ENCODE results near the gene EBNA1BP2. TPM values are rescaled to one million over a fixed set of nuclear protein-coding genes. Genes with fewer than 3 reads are reported as not detected.

The EBNA1BP2 gene
- total RNA-seq, 2 donors from 2014 or later = 20.8 to 24.9 TPM

GRCh38 chr1:43197343-43198127, 25.4 kb upstream of the EBNA1BP2 start:
- ATAC-seq (no peak), DNase-seq (no peak)
- H3K27ac Mint-ChIP-seq = no peak overlapping the region
- H3K4me3 Mint-ChIP-seq = no peak overlapping the region
- peaks cover 15% of the 10 kb centered on the region for H3K27me3 Mint-ChIP-seq
- H3K36me3 Mint-ChIP-seq (ENCODE audit: low read depth) = peaks cover 2% of the 10 kb centered on the region
- no peaks in the 10 kb centered on the region for H3K9me3 ChIP-seq (ENCODE audit: control insufficient read depth, low read length, poor library complexity, severe bottlenecking)
- no peaks in the 10 kb centered on the region for H3K4me1 Mint-ChIP-seq

GRCh38 chr1:43194509-43194908, 22.4 kb upstream of the EBNA1BP2 start:
- Mint-ChIP-seq H3K4me3 (no peak overlapping the region), H3K27ac (no peak overlapping the region), H3K4me1 (no peaks in the 10 kb centered on the region), H3K27me3 (peaks cover 26% of the 10 kb centered on the region), H3K36me3 (ENCODE audit: low read depth) (peaks cover 2% of the 10 kb centered on the region)
- ATAC-seq (no peak), DNase-seq (no peak)
- H3K9me3 ChIP-seq (ENCODE audit: control insufficient read depth, low read length, poor library complexity, severe bottlenecking) = no peaks in the 10 kb centered on the region

- H3K4me3 Mint-ChIP-seq = no peak overlapping the region
- DNase-seq = no peak
- H3K36me3 Mint-ChIP-seq (ENCODE audit: low read depth) = no peaks in the 10 kb centered on the region
- H3K27me3 Mint-ChIP-seq = peaks cover 19% of the 10 kb centered on the region
- ATAC-seq = no peak
- no peaks in the 10 kb centered on the region for H3K4me1 Mint-ChIP-seq
- H3K27ac Mint-ChIP-seq = no peak overlapping the region
- no peaks in the 10 kb centered on the region for H3K9me3 ChIP-seq (ENCODE audit: control insufficient read depth, low read length, poor library complexity, severe bottlenecking)
Measured at GRCh38 chr1:43188106-43188505, 16.0 kb upstream of the EBNA1BP2 start.

- no peaks in the 10 kb centered on the region for H3K9me3 ChIP-seq (ENCODE audit: control insufficient read depth, low read length, poor library complexity, severe bottlenecking)
- no peaks in the 10 kb centered on the region for H3K4me1 Mint-ChIP-seq
- no peak overlapping the region for H3K4me3 Mint-ChIP-seq
- ATAC-seq (no peak), DNase-seq (no peak)
- no peak overlapping the region for H3K27ac Mint-ChIP-seq
- peaks cover 13% of the 10 kb centered on the region for H3K27me3 Mint-ChIP-seq
- H3K36me3 Mint-ChIP-seq (ENCODE audit: low read depth) = no peaks in the 10 kb centered on the region
Measured at GRCh38 chr1:43184995-43185394, 12.9 kb upstream of the EBNA1BP2 start.

- Mint-ChIP-seq H3K4me3 (no peak overlapping the region), H3K27ac (no peak overlapping the region), H3K4me1 (no peaks in the 10 kb centered on the region), H3K36me3 (ENCODE audit: low read depth) (no peaks in the 10 kb centered on the region), H3K27me3 (peaks cover 13% of the 10 kb centered on the region)
- H3K9me3 ChIP-seq (ENCODE audit: control insufficient read depth, low read length, poor library complexity, severe bottlenecking) = no peaks in the 10 kb centered on the region
- ATAC-seq (no peak), DNase-seq (no peak)
Measured at GRCh38 chr1:43184388-43184787, 12.3 kb upstream of the EBNA1BP2 start.

DNA sequence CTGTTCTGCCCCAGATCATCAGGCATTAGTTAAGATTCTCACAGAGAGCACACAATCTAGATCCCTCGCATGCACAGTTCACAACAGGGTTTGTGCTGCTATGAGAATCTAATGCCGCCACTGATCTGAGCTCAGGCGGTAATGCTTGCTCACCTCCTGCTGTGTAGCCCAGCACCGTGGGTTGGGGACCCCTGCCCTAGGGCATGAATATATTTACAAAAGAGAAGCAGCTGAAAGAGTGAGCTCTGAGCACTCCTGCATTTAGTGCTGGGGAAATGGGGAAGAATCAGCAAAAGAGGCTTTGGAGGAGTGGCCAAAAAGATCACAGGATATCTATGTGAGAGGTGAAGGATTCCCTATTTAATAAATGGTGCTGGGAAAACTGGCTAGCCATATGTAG, 5.6 kb upstream of the EBNA1BP2 start:
- Mint-ChIP-seq H3K36me3 (ENCODE audit: low read depth) (peaks cover 7% of the 10 kb centered on the region), H3K4me3 (no peak overlapping the region), H3K27ac (no peak overlapping the region), H3K27me3 (peaks cover 31% of the 10 kb centered on the region), H3K4me1 (peaks cover 7% of the 10 kb centered on the region)
- H3K9me3 ChIP-seq (ENCODE audit: control insufficient read depth, low read length, poor library complexity, severe bottlenecking) = no peaks in the 10 kb centered on the region
- DNase-seq (no peak), ATAC-seq (no peak)

DNA sequence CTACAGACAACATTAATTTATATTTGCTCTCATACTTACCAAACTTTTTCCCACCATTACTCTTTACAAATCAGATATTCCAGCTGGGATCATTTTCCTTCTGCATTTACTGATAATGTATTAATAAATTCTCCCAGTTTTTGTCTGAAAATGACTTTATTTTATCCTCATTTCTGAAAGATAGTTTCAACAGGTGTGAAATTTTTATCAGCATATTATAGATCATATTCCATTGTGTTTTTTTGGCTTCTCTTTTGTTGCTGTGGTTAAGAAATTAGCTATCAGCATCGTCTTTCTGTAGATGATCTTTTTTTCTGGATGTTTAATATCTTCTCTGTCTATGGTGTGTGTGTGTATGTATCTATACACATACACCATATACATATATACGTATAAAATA, 2.8 kb upstream of the EBNA1BP2 start:
- H3K4me3 Mint-ChIP-seq = peak overlapping the region; percentile 25
- ATAC-seq (no peak), DNase-seq (no peak)
- peaks cover 26% of the 10 kb centered on the region for H3K27me3 Mint-ChIP-seq
- H3K9me3 ChIP-seq (ENCODE audit: control insufficient read depth, low read length, poor library complexity, severe bottlenecking) = no peaks in the 10 kb centered on the region
- no peak overlapping the region for H3K27ac Mint-ChIP-seq
- peaks cover 7% of the 10 kb centered on the region for H3K36me3 Mint-ChIP-seq (ENCODE audit: low read depth)
- H3K4me1 Mint-ChIP-seq = peaks cover 20% of the 10 kb centered on the region

GRCh38 chr1:43172527-43172972, 460 bp upstream of the EBNA1BP2 start:
- Mint-ChIP-seq H3K27me3 (peaks cover 21% of the 10 kb centered on the region), H3K4me3 (peak overlapping the region; percentile 99), H3K27ac (peak overlapping the region; percentile 96), H3K4me1 (peaks cover 20% of the 10 kb centered on the region), H3K36me3 (ENCODE audit: low read depth) (peaks cover 9% of the 10 kb centered on the region)
- peak; percentile 68 to 83 (median 69) for DNase-seq
- H3K9me3 ChIP-seq (ENCODE audit: control insufficient read depth, low read length, poor library complexity, severe bottlenecking) = no peaks in the 10 kb centered on the region
- peak; percentile 94 for ATAC-seq

DNA sequence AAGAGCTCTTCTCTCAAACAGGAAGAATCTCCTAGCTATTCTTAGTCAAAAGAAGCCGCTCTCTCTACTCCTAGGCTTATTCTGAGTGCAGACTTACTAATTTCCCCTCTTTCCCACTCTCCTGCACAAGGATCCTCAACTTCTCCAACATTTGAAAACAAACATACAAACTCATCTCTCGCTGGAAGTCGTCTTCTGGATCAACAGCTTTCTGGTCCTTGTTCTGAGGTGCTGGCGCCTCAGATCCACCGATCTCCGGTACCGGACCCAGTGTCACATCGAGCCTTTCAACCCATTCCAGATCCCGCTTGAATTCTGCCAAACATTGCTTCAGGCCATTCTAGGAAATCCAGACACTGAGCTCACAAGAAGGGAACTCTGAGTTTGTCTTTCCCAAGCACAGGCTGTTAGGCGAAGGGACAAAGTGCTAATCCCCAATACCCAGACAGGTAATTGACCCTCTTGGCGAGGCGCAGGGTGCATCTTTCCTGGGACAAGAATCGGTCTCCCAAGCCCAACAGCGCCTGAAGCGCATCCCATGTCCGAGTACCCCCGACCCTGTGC, 696 bp downstream of the EBNA1BP2 start:
- ATAC-seq (no peak), DNase-seq (no peak)
- H3K4me1 Mint-ChIP-seq = peaks cover 19% of the 10 kb centered on the region
- H3K4me3 Mint-ChIP-seq = peak overlapping the region; percentile 99
- peak overlapping the region; percentile 96 for H3K27ac Mint-ChIP-seq
- H3K36me3 Mint-ChIP-seq (ENCODE audit: low read depth) = peaks cover 10% of the 10 kb centered on the region
- peaks cover 9% of the 10 kb centered on the region for H3K27me3 Mint-ChIP-seq
- no peaks in the 10 kb centered on the region for H3K9me3 ChIP-seq (ENCODE audit: control insufficient read depth, low read length, poor library complexity, severe bottlenecking)

- DNase-seq (no peak), ATAC-seq (no peak)
- H3K9me3 ChIP-seq (ENCODE audit: control insufficient read depth, low read length, poor library complexity, severe bottlenecking) = no peaks in the 10 kb centered on the region
- Mint-ChIP-seq H3K4me1 (peaks cover 10% of the 10 kb centered on the region), H3K36me3 (ENCODE audit: low read depth) (peaks cover 17% of the 10 kb centered on the region), H3K4me3 (no peak overlapping the region), H3K27ac (no peak overlapping the region), H3K27me3 (no peaks in the 10 kb centered on the region)
Measured at GRCh38 chr1:43165765-43166164, 6.3 kb downstream of the EBNA1BP2 start.

DNA sequence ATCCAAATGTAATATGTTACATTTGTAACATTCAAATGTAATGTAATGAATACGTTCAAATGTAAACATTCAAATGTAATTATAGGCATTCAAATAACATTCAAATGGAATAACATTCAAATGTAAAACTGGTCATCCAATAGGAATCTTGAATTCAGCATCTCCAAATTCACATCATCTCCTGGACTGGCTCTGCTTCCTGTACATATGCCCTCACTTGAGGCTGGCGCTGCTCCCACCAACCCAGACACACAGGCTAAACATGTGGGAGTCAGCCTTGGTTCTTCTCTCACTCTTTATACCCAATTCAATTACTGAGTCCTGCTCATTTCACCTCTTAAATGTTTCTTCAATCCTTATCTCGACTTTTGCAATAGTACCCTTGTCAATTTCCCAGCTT, 6.9 kb downstream of the EBNA1BP2 start:
- Mint-ChIP-seq H3K4me3 (no peak overlapping the region), H3K27ac (no peak overlapping the region), H3K27me3 (no peaks in the 10 kb centered on the region), H3K36me3 (ENCODE audit: low read depth) (peaks cover 17% of the 10 kb centered on the region), H3K4me1 (peaks cover 10% of the 10 kb centered on the region)
- ATAC-seq (no peak), DNase-seq (no peak)
- H3K9me3 ChIP-seq (ENCODE audit: control insufficient read depth, low read length, poor library complexity, severe bottlenecking) = no peaks in the 10 kb centered on the region

GRCh38 chr1:43156026-43156425, 16.1 kb downstream of the EBNA1BP2 start:
- H3K9me3 ChIP-seq (ENCODE audit: control insufficient read depth, low read length, poor library complexity, severe bottlenecking) = no peaks in the 10 kb centered on the region
- H3K4me1 Mint-ChIP-seq = peaks cover 2% of the 10 kb centered on the region
- DNase-seq (no peak), ATAC-seq (no peak)
- H3K4me3 Mint-ChIP-seq = no peak overlapping the region
- H3K27me3 Mint-ChIP-seq = peaks cover 27% of the 10 kb centered on the region
- no peaks in the 10 kb centered on the region for H3K36me3 Mint-ChIP-seq (ENCODE audit: low read depth)
- no peak overlapping the region for H3K27ac Mint-ChIP-seq

GRCh38 chr1:43153443-43153842, 18.6 kb downstream of the EBNA1BP2 start:
- Mint-ChIP-seq H3K27me3 (peaks cover 51% of the 10 kb centered on the region), H3K36me3 (ENCODE audit: low read depth) (peaks cover 10% of the 10 kb centered on the region), H3K27ac (no peak overlapping the region), H3K4me1 (peaks cover 5% of the 10 kb centered on the region), H3K4me3 (no peak overlapping the region)
- no peaks in the 10 kb centered on the region for H3K9me3 ChIP-seq (ENCODE audit: control insufficient read depth, low read length, poor library complexity, severe bottlenecking)
- ATAC-seq = no peak
- DNase-seq = no peak

- Mint-ChIP-seq H3K27ac (no peak overlapping the region), H3K4me1 (peaks cover 6% of the 10 kb centered on the region), H3K4me3 (no peak overlapping the region), H3K27me3 (peaks cover 54% of the 10 kb centered on the region), H3K36me3 (ENCODE audit: low read depth) (peaks cover 12% of the 10 kb centered on the region)
- DNase-seq (no peak), ATAC-seq (no peak)
- no peaks in the 10 kb centered on the region for H3K9me3 ChIP-seq (ENCODE audit: control insufficient read depth, low read length, poor library complexity, severe bottlenecking)
Measured at GRCh38 chr1:43152866-43153265, 19.2 kb downstream of the EBNA1BP2 start.
